Bronchial epithelial cell (primary cell): ENCODE results near the gene MITF. TPM values are rescaled to one million over a fixed set of nuclear protein-coding genes. Genes with fewer than 3 reads are reported as not detected.
"Not testable (repeated sequence)": the region's sequence is repeated elsewhere in the genome, so short reads cannot be mapped to it uniquely, and the experiment has no call there.

Experiments used
- DNase-seq: peaks from one replicate; pipeline ENCODE4 v3.0.0-alpha.2; 2010; ENCODE audit warnings: low read depth
- FAIRE-seq: peaks from 2 replicates; lab custom pipeline; 2011; peaks lifted over from hg19 to GRCh38; lab: Jason Lieb, UNC
- H3K27me3 ChIP-seq: 2 replicates; pipeline ENCODE4 v1.5.1; 2011; ENCODE audit warnings: low read length; ENCODE audit not compliant: control insufficient read depth, insufficient read depth
- H3K36me3 ChIP-seq: 2 replicates; pipeline ENCODE4 v1.5.1; 2011; ENCODE audit warnings: low read length; ENCODE audit not compliant: control insufficient read depth, insufficient read depth
- H3K4me3 ChIP-seq: 2 replicates; pipeline ENCODE4 v1.5.1; 2011; ENCODE audit warnings: mild to moderate bottlenecking, low read depth, low read length, control low read depth
- CTCF ChIP-seq: IDR thresholded peaks from 2 replicates; pipeline ENCODE4 v1.5.1; 2011; ENCODE audit warnings: mild to moderate bottlenecking, moderate library complexity, low read length, control low read depth, inconsistent platforms; ENCODE audit not compliant: insufficient read depth, severe bottlenecking
- total RNA-seq: library from RNA; depleted of rRNA; stranded (reverse); fragments of >200 nt; gene quantifications from 2 replicates; pipeline ENCODE4 v1.2.1, GENCODE V29; 2014

The MITF gene
- total RNA-seq, 1 donor from 2014 or later = 1.6 TPM

- no peak for FAIRE-seq
- H3K36me3 ChIP-seq = no peaks in the 10 kb centered on the region
- DNase-seq = peak; percentile 75
- TF ChIP-seq CTCF = no peak
- no peaks in the 10 kb centered on the region for H3K27me3 ChIP-seq
- H3K4me3 ChIP-seq = no peak overlapping the region
These were observed 51.8 kb downstream of the MITF start for GRCh38 chr3:69791106-69791505.

DNA sequence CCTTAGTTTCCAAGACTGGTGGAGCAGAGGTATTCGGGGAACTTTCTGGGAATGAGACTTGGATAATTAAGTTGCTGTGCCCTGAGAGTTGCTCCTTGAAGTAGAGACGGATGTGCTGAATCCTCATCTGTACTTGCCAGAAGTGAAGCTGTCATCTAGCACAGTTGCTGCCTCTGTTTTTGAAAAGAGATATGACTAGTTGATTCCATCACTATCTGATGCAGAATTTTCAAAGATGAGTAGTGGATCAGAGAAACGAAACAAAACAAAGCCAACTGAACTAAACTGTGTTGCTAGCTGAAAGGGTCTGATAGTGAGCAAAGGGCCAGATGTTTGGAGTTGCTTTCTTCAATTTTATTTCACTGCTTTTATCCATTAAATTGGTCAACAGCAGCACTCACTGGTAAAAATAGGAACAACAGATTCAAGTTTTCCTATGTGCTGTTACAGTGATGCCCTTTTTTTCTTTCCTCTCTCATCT lies 52.7 kb downstream of the MITF start:
- TF ChIP-seq CTCF = peak; percentile 45
- FAIRE-seq = peak; percentile 13
- DNase-seq = peak; percentile 38
- Histone ChIP-seq H3K27me3 (no peaks in the 10 kb centered on the region), H3K36me3 (no peaks in the 10 kb centered on the region), H3K4me3 (no peak overlapping the region)

DNA sequence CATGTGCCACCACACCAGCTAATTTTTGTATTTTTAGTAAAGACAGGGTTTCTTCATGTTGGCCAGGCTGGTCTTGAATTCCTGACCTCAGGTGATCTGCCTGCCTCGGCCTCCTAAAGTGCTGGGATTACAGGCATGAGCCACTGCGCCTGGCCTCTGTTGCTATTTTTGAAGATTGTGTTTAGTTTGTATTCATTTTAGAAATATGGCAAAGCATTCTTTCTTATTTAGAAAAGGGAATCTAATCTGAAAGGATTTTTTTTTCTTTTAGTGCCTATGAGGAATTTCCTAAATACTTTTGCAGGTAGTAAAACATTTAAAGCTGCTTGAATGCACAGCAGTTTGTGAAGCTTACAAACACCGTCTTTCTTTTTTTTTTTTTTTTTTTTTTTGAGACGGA lies 56.9 kb downstream of the MITF start:
- not testable (repeated sequence) for FAIRE-seq, DNase-seq, H3K4me3 ChIP-seq, H3K27me3 ChIP-seq, H3K36me3 ChIP-seq

DNA sequence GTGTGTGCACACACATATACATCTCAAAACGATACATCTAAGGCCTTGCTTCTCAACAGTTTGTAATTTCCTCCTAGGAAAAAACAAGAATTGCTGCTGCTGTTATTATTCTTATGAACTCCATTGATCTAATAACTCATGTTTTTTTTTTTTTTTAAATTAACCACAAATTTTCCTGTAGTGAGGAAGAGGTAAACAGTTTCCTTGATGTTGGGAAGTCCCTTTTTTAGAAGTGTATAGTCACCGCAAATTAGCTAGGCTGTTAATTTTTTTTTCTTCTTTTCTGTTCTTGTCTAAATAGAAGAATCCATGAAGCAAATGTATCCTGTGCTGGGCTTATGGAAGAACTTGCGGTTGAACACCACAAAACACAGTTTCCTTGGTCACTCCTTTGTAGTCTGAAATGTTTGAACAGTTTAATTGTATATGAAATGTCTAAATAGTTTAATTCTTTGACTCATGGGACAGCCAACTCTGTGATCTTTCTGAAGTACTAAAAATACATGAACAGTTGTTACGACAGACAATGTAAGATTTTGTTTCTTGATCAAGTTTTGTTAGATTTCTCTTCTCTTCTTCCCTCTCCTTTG lies 64.5 kb downstream of the MITF start:
- Histone ChIP-seq H3K36me3 (no peaks in the 10 kb centered on the region), H3K27me3 (no peaks in the 10 kb centered on the region), H3K4me3 (no peak overlapping the region)
- FAIRE-seq (no peak), DNase-seq (no peak)
- TF ChIP-seq CTCF = no peak

DNA sequence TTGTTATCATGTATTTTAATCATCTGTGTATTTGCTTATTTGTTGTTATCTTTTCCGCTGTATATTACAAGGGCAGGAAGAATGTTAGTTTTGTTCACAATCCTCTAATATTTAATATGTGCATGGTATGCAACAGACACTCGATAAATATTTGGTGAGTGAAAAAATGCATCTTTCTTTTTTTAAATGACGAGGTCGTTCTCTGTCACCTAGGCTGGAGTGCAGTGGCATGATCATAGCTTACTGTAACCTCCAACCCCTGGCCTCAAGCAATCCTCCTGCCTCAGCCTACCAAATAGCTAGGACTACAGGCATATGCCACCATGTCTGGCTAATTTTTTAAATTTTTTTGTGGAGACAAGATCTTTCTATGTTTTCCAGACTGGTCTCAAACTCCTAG lies 66.2 kb downstream of the MITF start:
- FAIRE-seq (no peak), DNase-seq (no peak)
- TF ChIP-seq CTCF = no peak
- Histone ChIP-seq H3K27me3 (no peaks in the 10 kb centered on the region), H3K4me3 (no peak overlapping the region), H3K36me3 (no peaks in the 10 kb centered on the region)

- FAIRE-seq (no peak), DNase-seq (no peak)
- no peaks in the 10 kb centered on the region for H3K36me3 ChIP-seq
- H3K4me3 ChIP-seq = no peak overlapping the region
- TF ChIP-seq CTCF = no peak
- no peaks in the 10 kb centered on the region for H3K27me3 ChIP-seq
These were observed 67.6 kb downstream of the MITF start for GRCh38 chr3:69806735-69807438.
